A549 (cell line): Measurements from ENCODE around the gene UAP1. TPM values are rescaled to one million over a fixed set of nuclear protein-coding genes. Genes with fewer than 3 reads are reported as not detected.
"Not testable (repeated sequence)": the region's sequence is repeated elsewhere in the genome, so short reads cannot be mapped to it uniquely, and the experiment has no call there.

ENCODE experiments used
- ATAC-seq, 2 experiments: fragments of 200-7000 bp in 1 of 2; fragments of >200 bp in 1 of 2; cut with Nextera tagmentation in 1 of 2; cut with Tn5 transposase in 1 of 2; 3 replicates each; pipeline versions ENCODE4 v1.8.0 to v1.9.1; 2018 to 2020; ENCODE audit warnings: mild to moderate bottlenecking in 1 of 2, moderate library complexity in 1 of 2
- CTCF ChIA-PET: fragments of 300-600 bp; sonication (Branson Sonifier 250); formaldehyde crosslinking; extraction: SDS; loops from one replicate; lab custom pipeline; 2021; ENCODE audit warnings: antibody characterized with exemption, inconsistent platforms; lab: Yijun Ruan, JAX
- POLR2A ChIA-PET: fragments of 350-600 bp; formaldehyde crosslinking; extraction: SDS; loops from one replicate; lab custom pipeline; 2021; ENCODE audit warnings: antibody characterized with exemption, inconsistent platforms; lab: Yijun Ruan, JAX
- DNase-seq, 2 experiments: peaks; one replicate each; pipeline versions ENCODE4 v3.0.0 to v3.0.0-alpha.2; 2011 to 2016; ENCODE audit warnings: low read depth in 1 of 2, low spot score in 1 of 2
- FAIRE-seq: peaks from 2 replicates; lab custom pipeline; 2011; peaks lifted over from hg19 to GRCh38; lab: Jason Lieb, UNC
- H3K27ac ChIP-seq, 2 experiments: fragments of >200 bp; sonication (Bioruptor Twin); formaldehyde crosslinking; 3 replicates each; pipeline ENCODE4 v1.5.1; 2016 to 2017
- H3K4me1 ChIP-seq: fragments of >200 bp; sonication (Bioruptor Twin); formaldehyde crosslinking; 3 replicates; pipeline ENCODE4 v1.6.1; 2016
- H3K4me2 ChIP-seq: fragments of >200 bp; sonication (Bioruptor Twin); formaldehyde crosslinking; 3 replicates; pipeline ENCODE4 v1.6.1; 2016
- H3K4me3 ChIP-seq: fragments of >200 bp; sonication (Bioruptor Twin); formaldehyde crosslinking; 3 replicates; pipeline ENCODE4 v1.5.1; 2016
- H3K9me3 ChIP-seq: fragments of >200 bp; sonication (Bioruptor Twin); formaldehyde crosslinking; 3 replicates; pipeline ENCODE4 v1.6.1; 2016
- CBX8 ChIP-seq: fragments of 200-600 bp; sonication (generic); IDR thresholded peaks from 2 replicates; pipeline ENCODE4 v1.6.1; 2016
- CHD2 ChIP-seq: fragments of 150-350 bp; IDR thresholded peaks from 2 replicates; pipeline ENCODE4 v1.6.1; 2014; ENCODE audit warnings: low read length; ENCODE audit not compliant: partially characterized antibody
- EHMT2 ChIP-seq: fragments of 200-600 bp; sonication (generic); IDR thresholded peaks from 2 replicates; pipeline ENCODE4 v1.6.1; 2016; ENCODE audit warnings: antibody characterized with exemption, low read depth, mild to moderate bottlenecking, moderate library complexity
- ESRRA ChIP-seq: fragments of 150-350 bp; IDR thresholded peaks from 2 replicates; pipeline ENCODE4 v1.6.1; 2014; ENCODE audit warnings: mild to moderate bottlenecking, low read length, borderline replicate concordance
- FOSL2 ChIP-seq, 2 experiments: fragments of 450-650 bp in 1 of 2; fragments of >200 bp in 1 of 2; sonication (Bioruptor Twin) in 1 of 2; formaldehyde crosslinking; IDR thresholded peaks; 2 replicates each; pipeline versions ENCODE4 v1.5.0 to v1.6.1; 2016 to 2020; ENCODE audit warnings: mild to moderate bottlenecking in 1 of 2, moderate library complexity in 1 of 2
- FOXS1 ChIP-seq: fragments of 250-450 bp; sonication (Bioruptor Pico); IDR thresholded peaks from 2 replicates; pipeline ENCODE4 v1.5.0; 2020; ENCODE audit warnings: mild to moderate bottlenecking, moderate library complexity
- HOXB13 ChIP-seq: fragments of 250-450 bp; sonication (Bioruptor Pico); IDR thresholded peaks from 2 replicates; pipeline ENCODE4 v1.5.0; 2020; ENCODE audit warnings: low read depth, mild to moderate bottlenecking, moderate library complexity
- KDM1A ChIP-seq: fragments of 200-600 bp; sonication (generic); IDR thresholded peaks from 2 replicates; pipeline ENCODE4 v1.6.1; 2016; ENCODE audit warnings: low read depth, mild to moderate bottlenecking
- MAZ ChIP-seq: fragments of 150-350 bp; IDR thresholded peaks from 2 replicates; pipeline ENCODE4 v1.6.1; 2014; ENCODE audit warnings: antibody characterized with exemption, low read depth, low read length, borderline replicate concordance
- MYC ChIP-seq: IDR thresholded peaks from 2 replicates; pipeline ENCODE4 v1.6.1; 2012; ENCODE audit warnings: mild to moderate bottlenecking, inconsistent platforms, low read length, improper control_type of control experiment, borderline replicate concordance
- PHF8 ChIP-seq: fragments of 200-600 bp; sonication (generic); IDR thresholded peaks from 2 replicates; pipeline ENCODE4 v1.6.1; 2016; ENCODE audit warnings: low read depth, mild to moderate bottlenecking, antibody characterized with exemption, moderate library complexity, borderline replicate concordance
- POLR2AphosphoS2 ChIP-seq: conservative IDR thresholded peaks from 2 replicates; pipeline ENCODE4 v1.6.1; 2012; ENCODE audit warnings: low read length, improper control_type of control experiment, inconsistent platforms
- RAD21 ChIP-seq, 2 experiments: fragments of >200 bp in 1 of 2; sonication (Bioruptor Twin) in 1 of 2; formaldehyde crosslinking in 1 of 2; IDR thresholded peaks in 1 of 2; conservative IDR thresholded peaks in 1 of 2; 2 replicates in 1 of 2; 3 replicates in 1 of 2; pipeline ENCODE4 v1.6.1; 2012 to 2018; ENCODE audit warnings: inconsistent platforms in 1 of 2
- RARB ChIP-seq: fragments of 250-450 bp; sonication (Bioruptor Pico); IDR thresholded peaks from 2 replicates; pipeline ENCODE4 v1.8.0; 2021; ENCODE audit warnings: mild to moderate bottlenecking, moderate library complexity
- RCOR1 ChIP-seq: fragments of 150-350 bp; IDR thresholded peaks from 2 replicates; pipeline ENCODE4 v1.6.1; 2014; ENCODE audit warnings: antibody characterized with exemption, low read length, low read depth
- SMC3 ChIP-seq: fragments of >200 bp; sonication (Bioruptor Twin); formaldehyde crosslinking; IDR thresholded peaks from 3 replicates; pipeline ENCODE4 v1.6.1; 2018; ENCODE audit warnings: inconsistent platforms
- SREBF2 ChIP-seq: fragments of 450-650 bp; IDR thresholded peaks from 2 replicates; pipeline ENCODE4 v1.6.1; 2014; ENCODE audit warnings: mild to moderate bottlenecking, moderate library complexity
- WGBS: methylation state at CpG from one replicate; pipeline ENCODE4 v1.1.6; 2017; ENCODE audit errors: missing lambda C conversion rate; 5-methylcytosine and 5-hydroxymethylcytosine counted together
- polyA plus RNA-seq, 4 experiments: library from polyadenylated mRNA; depleted of rRNA in 3 of 4; stranded (reverse); fragments of >200 nt; fragmentation: RNase III in 1 of 4; extraction: RNeasy Plus Mini Kit Qiagen cat#74134 plus additional on column Dnase treatment in 1 of 4; gene quantifications; 2 replicates in 3 of 4; 3 replicates in 1 of 4; pipeline ENCODE4 v1.2.3, GENCODE V29; 2011 to 2017
- TF ChIP-seq, protein P1 (sequence below): fragments of >200 bp; sonication (Bioruptor Twin); formaldehyde crosslinking; IDR thresholded peaks from 2 replicates; pipeline ENCODE4 v1.6.1; 2016
- TF ChIP-seq, protein P2 (sequence below): IDR thresholded peaks from 2 replicates; pipeline ENCODE4 v1.6.1; 2012
- TF ChIP-seq, protein P3 (sequence below): fragments of 200-600 bp; sonication (generic); IDR thresholded peaks from 2 replicates; pipeline ENCODE4 v1.6.1; 2016; ENCODE audit warnings: antibody characterized with exemption, mild to moderate bottlenecking, moderate library complexity

The UAP1 gene
- polyA plus RNA-seq, 2 of the 4 experiments (the other 2 are of a cell fraction), result 19.8 to 25.3 TPM

DNA sequence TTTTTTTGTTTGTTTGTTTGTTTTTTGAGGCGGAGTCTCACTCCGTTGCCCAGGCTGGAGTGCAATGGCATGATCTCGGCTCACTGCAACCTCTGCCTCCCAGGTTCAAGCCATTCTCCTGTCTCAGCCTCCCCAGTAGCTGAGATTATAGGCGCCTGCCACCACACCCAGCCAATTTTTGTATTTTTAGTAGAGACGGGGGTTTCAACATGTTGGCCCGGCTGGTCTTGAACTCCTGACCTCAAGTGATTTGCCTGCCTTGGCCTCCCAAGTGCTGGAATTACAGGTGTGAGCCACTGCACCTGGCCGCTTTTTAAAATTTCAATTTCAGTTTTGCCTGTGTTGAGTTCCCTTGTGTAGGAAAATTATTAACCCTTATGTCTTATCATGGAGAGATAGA lies 9.6 kb downstream of the UAP1 start:
- WGBS, result 90% methylated on average over 7 of the region's 7 CpGs
- ATAC-seq, H3K4me1 ChIP-seq, H3K4me2 ChIP-seq, FAIRE-seq, POLR2A ChIA-PET, H3K4me3 ChIP-seq, H3K9me3 ChIP-seq, H3K27ac ChIP-seq, DNase-seq: not testable (repeated sequence)
- CTCF ChIA-PET, result interaction anchor here (0.7 kb wide), 1 partner anchor 746 kb away, joined by 3 read pairs; no protein-coding TSS in a partner anchor

DNA sequence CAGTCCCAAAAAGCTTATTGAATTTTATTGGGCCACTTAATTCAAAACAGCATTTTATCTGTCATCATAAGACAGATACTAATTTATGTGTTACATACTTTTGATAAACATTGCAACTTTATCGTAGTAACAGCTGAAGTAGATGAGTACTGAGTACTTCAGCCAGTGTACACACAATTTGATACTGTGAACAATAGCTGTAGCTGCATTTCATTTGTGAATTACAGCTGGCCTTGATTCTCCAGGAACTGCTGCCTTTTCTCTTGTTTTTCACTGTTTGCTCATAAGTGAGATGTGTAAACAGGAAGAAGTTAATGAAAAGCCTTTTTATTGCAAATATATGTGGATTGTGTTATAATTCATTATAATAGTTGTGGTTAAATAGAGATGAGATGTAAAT lies 10.2 kb downstream of the UAP1 start:
- no peak for DNase-seq
- no peak for TF ChIP-seq SMC3
- no peak for TF ChIP-seq RARB (CRISPR knock-in tag)
- no peak for TF ChIP-seq EHMT2
- TF ChIP-seq ESRRA, result no peak
- TF ChIP-seq PHF8, result no peak
- TF ChIP-seq FOXS1 (CRISPR knock-in tag), result no peak
- no peak for TF ChIP-seq CBX8
- TF ChIP-seq FOSL2 (IDR thresholded peaks at IDR 0.05), result no peak
- TF ChIP-seq FOSL2 (CRISPR knock-in tag; IDR thresholded peaks at IDR 0.05), result no peak
- no peak for TF ChIP-seq HOXB13 (CRISPR knock-in tag)
- TF ChIP-seq, protein P1, sequence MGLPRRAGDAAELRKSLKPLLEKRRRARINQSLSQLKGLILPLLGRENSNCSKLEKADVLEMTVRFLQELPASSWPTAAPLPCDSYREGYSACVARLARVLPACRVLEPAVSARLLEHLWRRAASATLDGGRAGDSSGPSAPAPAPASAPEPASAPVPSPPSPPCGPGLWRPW, result no peak
- no peak for TF ChIP-seq MYC
- no peak for TF ChIP-seq SREBF2
- TF ChIP-seq, protein P2, sequence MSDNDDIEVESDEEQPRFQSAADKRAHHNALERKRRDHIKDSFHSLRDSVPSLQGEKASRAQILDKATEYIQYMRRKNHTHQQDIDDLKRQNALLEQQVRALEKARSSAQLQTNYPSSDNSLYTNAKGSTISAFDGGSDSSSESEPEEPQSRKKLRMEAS, result no peak
- no peak for TF ChIP-seq RAD21 (conservative IDR thresholded peaks at IDR 0.05 in 1 of 2, IDR thresholded peaks at IDR 0.05 in 1 of 2)
- no peak for TF ChIP-seq POLR2AphosphoS2
- Histone ChIP-seq H3K4me3 (no peak overlapping the region), H3K27ac (no peak overlapping the region), H3K4me1 (no peaks in the 10 kb centered on the region), H3K9me3 (no peaks in the 10 kb centered on the region), H3K4me2 (no peak overlapping the region)
- CTCF ChIA-PET, result no interaction called here
- 91% methylated on average over 1 of the region's 1 CpG for WGBS
- no peak for ATAC-seq
- no peak for FAIRE-seq
- POLR2A ChIA-PET, result interaction anchor here (1.1 kb wide), 1 partner anchor 10 kb away, joined by 3 read pairs; the partner anchor contains the start of gene UAP1

DNA sequence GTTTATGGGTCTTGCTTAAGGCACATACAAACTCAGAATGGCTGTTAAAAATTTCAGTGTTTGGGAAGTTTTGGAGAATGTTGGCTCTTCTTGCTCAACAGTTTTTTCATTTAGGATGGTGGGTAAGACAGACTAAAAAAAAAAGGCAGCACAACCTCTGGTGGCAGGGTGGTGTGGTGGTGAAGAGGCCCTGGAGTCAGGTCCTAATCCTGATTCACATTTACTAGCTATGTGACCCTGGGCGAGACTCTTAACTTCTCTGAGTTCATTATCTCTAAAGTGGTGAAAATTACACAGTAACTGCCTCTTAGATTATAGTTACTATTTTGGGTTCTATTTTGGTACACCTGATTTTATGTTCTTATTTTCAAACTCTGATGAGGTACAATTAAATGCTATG lies 11.6 kb downstream of the UAP1 start:
- Histone ChIP-seq H3K9me3 (no peaks in the 10 kb centered on the region), H3K4me1 (no peaks in the 10 kb centered on the region), H3K4me3 (no peak overlapping the region), H3K27ac (no peak overlapping the region), H3K4me2 (no peak overlapping the region)
- 92% methylated on average over 1 of the region's 1 CpG for WGBS
- ATAC-seq (no peak), FAIRE-seq (no peak), DNase-seq (no peak)
- no peak for TF ChIP-seq KDM1A
- no peak for TF ChIP-seq CHD2
- TF ChIP-seq RCOR1, result no peak
- TF ChIP-seq MAZ, result no peak
- no peak for TF ChIP-seq FOSL2 (IDR thresholded peaks at IDR 0.05)
- no peak for TF ChIP-seq FOSL2 (CRISPR knock-in tag; IDR thresholded peaks at IDR 0.05)
- TF ChIP-seq, protein P3, sequence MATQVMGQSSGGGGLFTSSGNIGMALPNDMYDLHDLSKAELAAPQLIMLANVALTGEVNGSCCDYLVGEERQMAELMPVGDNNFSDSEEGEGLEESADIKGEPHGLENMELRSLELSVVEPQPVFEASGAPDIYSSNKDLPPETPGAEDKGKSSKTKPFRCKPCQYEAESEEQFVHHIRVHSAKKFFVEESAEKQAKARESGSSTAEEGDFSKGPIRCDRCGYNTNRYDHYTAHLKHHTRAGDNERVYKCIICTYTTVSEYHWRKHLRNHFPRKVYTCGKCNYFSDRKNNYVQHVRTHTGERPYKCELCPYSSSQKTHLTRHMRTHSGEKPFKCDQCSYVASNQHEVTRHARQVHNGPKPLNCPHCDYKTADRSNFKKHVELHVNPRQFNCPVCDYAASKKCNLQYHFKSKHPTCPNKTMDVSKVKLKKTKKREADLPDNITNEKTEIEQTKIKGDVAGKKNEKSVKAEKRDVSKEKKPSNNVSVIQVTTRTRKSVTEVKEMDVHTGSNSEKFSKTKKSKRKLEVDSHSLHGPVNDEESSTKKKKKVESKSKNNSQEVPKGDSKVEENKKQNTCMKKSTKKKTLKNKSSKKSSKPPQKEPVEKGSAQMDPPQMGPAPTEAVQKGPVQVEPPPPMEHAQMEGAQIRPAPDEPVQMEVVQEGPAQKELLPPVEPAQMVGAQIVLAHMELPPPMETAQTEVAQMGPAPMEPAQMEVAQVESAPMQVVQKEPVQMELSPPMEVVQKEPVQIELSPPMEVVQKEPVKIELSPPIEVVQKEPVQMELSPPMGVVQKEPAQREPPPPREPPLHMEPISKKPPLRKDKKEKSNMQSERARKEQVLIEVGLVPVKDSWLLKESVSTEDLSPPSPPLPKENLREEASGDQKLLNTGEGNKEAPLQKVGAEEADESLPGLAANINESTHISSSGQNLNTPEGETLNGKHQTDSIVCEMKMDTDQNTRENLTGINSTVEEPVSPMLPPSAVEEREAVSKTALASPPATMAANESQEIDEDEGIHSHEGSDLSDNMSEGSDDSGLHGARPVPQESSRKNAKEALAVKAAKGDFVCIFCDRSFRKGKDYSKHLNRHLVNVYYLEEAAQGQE, result no peak
- TF ChIP-seq RAD21 (conservative IDR thresholded peaks at IDR 0.05 in 1 of 2, IDR thresholded peaks at IDR 0.05 in 1 of 2), result no peak
- ChIA-PET CTCF (interaction anchor here (1.2 kb wide), 1 partner anchor 227 kb away, joined by 7 read pairs; no protein-coding TSS in a partner anchor), POLR2A (no interaction called here)
